Measurements from ENCODE around the gene RNASE9. TPM values are rescaled to one million over a fixed set of nuclear protein-coding genes. Genes with fewer than 3 reads are reported as not detected.

Gene RNASE9
- total and polyA plus RNA-seq, 2 of the 4 experiments (the other 2 are of a cell fraction), result not detected

DNA sequence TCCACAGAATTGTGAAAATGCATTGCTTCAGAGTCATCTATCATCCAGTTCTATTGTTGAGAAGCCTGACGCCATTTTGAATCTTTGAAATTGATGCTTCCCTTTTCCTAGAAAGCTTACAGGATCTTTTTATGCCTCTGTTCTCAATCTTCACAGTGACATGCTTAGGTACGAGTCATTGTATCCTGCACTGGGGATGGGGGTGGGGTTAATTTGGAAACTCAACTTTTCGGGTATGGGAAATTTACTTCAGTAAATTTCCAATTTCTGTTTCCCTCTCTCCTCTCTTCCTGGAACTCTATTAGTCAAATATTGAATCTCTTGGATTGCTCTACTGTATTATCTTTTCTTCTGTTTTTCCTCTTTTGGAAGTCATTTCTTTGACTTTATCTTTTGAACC, 31.0 kb downstream of the RNASE9 start:
- Histone ChIP-seq H4K20me1 (ENCODE audit: insufficient read depth, low read length) (no peaks in the 10 kb centered on the region), H4K8ac (ENCODE audit: low read depth in 2 of 2, low read length in 2 of 2) (no peak overlapping the region), H2AK5ac (ENCODE audit: low read depth, low read length) (no peak overlapping the region), H3K56ac (ENCODE audit: extremely low read depth, insufficient read depth, low read length) (no peak overlapping the region), H2BK15ac (ENCODE audit: low read depth, low read length) (no peak overlapping the region), H3K36me3 (ENCODE audit: control insufficient read depth, insufficient read depth, low read length) (no peaks in the 10 kb centered on the region), H3K9ac (ENCODE audit: low read depth, low read length) (no peak overlapping the region), H3K27ac (ENCODE audit: insufficient read depth, low read length) (no peak overlapping the region), H3K4me1 (ENCODE audit: control insufficient read depth, insufficient read depth, low read length) (no peaks in the 10 kb centered on the region), H3K9me3 (ENCODE audit: control insufficient read depth, insufficient read depth, low read length) (no peaks in the 10 kb centered on the region), H3K14ac (replicated peaks; ENCODE audit: low read depth, low read length) (no peak overlapping the region), H3K27me3 (ENCODE audit: control insufficient read depth, insufficient read depth, low read length) (peaks cover 1% of the 10 kb centered on the region), H3K79me1 (ENCODE audit: low read depth in 1 of 2, low read length in 2 of 2) (no peaks in the 10 kb centered on the region), H3K9me1 (ENCODE audit: insufficient read depth, low read length) (no peaks in the 10 kb centered on the region), H4K5ac (ENCODE audit: low read depth, low read length) (no peak overlapping the region), H2BK120ac (ENCODE audit: low read depth, low read length) (no peak overlapping the region), H2AFZ (replicated peaks; ENCODE audit: low read length, poor library complexity) (no peak overlapping the region), H2BK20ac (ENCODE audit: low read depth, low read length) (no peak overlapping the region), H3K4me3 (ENCODE audit: insufficient read depth, low read depth, low read length) (no peak overlapping the region), H2BK5ac (ENCODE audit: low read depth, low read length, poor library complexity, severe bottlenecking) (no peak overlapping the region), H3K4me2 (ENCODE audit: low read depth, low read length) (no peak overlapping the region), H3K23ac (ENCODE audit: low read depth, low read length) (no peak overlapping the region), H3K4ac (ENCODE audit: low read depth, low read length) (no peak overlapping the region), H3K18ac (ENCODE audit: low read depth, low read length) (no peak overlapping the region), H4K91ac (ENCODE audit: insufficient read depth, low read depth, low read length) (no peak overlapping the region), H2AK9ac (replicated peaks; ENCODE audit: low read depth, low read length, poor library complexity) (no peak overlapping the region)
- intact Hi-C loops (cut with micrococcal nuclease), result loop anchor here (2.0 to 5.0 kb wide), 2 partner anchors 63 to 79 kb away; partner anchors contain the start of gene PNP
- ATAC-seq (ENCODE audit: low read depth) (no peak), DNase-seq (no peak)
- in situ Hi-C loops (cut with MboI; ENCODE audit: low sequenced_read_pairs), result no loop called here
- TF ChIP-seq CEBPB (IDR thresholded peaks at IDR 0.05; ENCODE audit: low read depth, low read length) (no peak), MXI1 (IDR thresholded peaks at IDR 0.05; ENCODE audit: borderline replicate concordance, low read depth, low read length) (no peak), BHLHE40 (IDR thresholded peaks at IDR 0.05; ENCODE audit: low read depth, low read length) (no peak), CHD1 (IDR thresholded peaks at IDR 0.05; ENCODE audit: low read depth, low read length) (no peak), SMC3 (IDR thresholded peaks at IDR 0.05; ENCODE audit: low read depth, low read length) (no peak), MAZ (IDR thresholded peaks at IDR 0.05; ENCODE audit: borderline replicate concordance, low read depth, low read length) (no peak), FOS (IDR thresholded peaks at IDR 0.05; ENCODE audit: low read depth, low read length) (no peak), RCOR1 (IDR thresholded peaks at IDR 0.05; ENCODE audit: insufficient replicate concordance, low read length) (no peak), MAFK (IDR thresholded peaks at IDR 0.05; ENCODE audit: low read depth, low read length) (no peak), RAD21 (IDR thresholded peaks at IDR 0.05; ENCODE audit: low read length) (no peak), NFE2L2 (IDR thresholded peaks at IDR 0.05; ENCODE audit: low read depth, low read length) (no peak), POLR2A (IDR thresholded peaks at IDR 0.05; ENCODE audit: low read depth, low read length) (no peak), RFX5 (IDR thresholded peaks at IDR 0.05; ENCODE audit: low read depth, low read length) (no peak)
- TF ChIP-seq, protein P1, sequence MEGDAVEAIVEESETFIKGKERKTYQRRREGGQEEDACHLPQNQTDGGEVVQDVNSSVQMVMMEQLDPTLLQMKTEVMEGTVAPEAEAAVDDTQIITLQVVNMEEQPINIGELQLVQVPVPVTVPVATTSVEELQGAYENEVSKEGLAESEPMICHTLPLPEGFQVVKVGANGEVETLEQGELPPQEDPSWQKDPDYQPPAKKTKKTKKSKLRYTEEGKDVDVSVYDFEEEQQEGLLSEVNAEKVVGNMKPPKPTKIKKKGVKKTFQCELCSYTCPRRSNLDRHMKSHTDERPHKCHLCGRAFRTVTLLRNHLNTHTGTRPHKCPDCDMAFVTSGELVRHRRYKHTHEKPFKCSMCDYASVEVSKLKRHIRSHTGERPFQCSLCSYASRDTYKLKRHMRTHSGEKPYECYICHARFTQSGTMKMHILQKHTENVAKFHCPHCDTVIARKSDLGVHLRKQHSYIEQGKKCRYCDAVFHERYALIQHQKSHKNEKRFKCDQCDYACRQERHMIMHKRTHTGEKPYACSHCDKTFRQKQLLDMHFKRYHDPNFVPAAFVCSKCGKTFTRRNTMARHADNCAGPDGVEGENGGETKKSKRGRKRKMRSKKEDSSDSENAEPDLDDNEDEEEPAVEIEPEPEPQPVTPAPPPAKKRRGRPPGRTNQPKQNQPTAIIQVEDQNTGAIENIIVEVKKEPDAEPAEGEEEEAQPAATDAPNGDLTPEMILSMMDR (conservative IDR thresholded peaks at IDR 0.05; ENCODE audit: low read depth, low read length), result no peak
- TF ChIP-seq, protein P2, sequence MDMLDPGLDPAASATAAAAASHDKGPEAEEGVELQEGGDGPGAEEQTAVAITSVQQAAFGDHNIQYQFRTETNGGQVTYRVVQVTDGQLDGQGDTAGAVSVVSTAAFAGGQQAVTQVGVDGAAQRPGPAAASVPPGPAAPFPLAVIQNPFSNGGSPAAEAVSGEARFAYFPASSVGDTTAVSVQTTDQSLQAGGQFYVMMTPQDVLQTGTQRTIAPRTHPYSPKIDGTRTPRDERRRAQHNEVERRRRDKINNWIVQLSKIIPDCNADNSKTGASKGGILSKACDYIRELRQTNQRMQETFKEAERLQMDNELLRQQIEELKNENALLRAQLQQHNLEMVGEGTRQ (IDR thresholded peaks at IDR 0.05; ENCODE audit: low read depth, low read length), result no peak
- TF ChIP-seq, protein P3, sequence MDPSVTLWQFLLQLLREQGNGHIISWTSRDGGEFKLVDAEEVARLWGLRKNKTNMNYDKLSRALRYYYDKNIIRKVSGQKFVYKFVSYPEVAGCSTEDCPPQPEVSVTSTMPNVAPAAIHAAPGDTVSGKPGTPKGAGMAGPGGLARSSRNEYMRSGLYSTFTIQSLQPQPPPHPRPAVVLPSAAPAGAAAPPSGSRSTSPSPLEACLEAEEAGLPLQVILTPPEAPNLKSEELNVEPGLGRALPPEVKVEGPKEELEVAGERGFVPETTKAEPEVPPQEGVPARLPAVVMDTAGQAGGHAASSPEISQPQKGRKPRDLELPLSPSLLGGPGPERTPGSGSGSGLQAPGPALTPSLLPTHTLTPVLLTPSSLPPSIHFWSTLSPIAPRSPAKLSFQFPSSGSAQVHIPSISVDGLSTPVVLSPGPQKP (IDR thresholded peaks at IDR 0.05; ENCODE audit: borderline replicate concordance, low read depth, low read length), result no peak
- BruUV-seq (replicated peaks), result no TSS peak
- no CpG with 5 or more reads among the region's 3 CpGs for WGBS, 2 experiments (ENCODE audit: extremely low coverage in 2 of 2, insufficient read length in 1 of 2)
- ChIA-PET POLR2A (ENCODE audit: unreplicated experiment) (no interaction called here), CTCF (no interaction called here)
- dilution Hi-C loops (cut with HindIII; ENCODE audit: low sequenced_read_pairs, unreplicated experiment), result loop anchor here (25.0 kb wide), 1 partner anchor 132 kb away; no protein-coding TSS in a partner anchor
